IMR-90 (cell line): ENCODE data around the gene MAGI3. TPM values are rescaled to one million over a fixed set of nuclear protein-coding genes. Genes with fewer than 3 reads are reported as not detected.

ENCODE experiments used
- ATAC-seq: fragments of 200-7000 bp; cut with Tn5 transposase; 2 replicates; pipeline ENCODE4 v1.9.1; 2020; ENCODE audit warnings: low read depth, mild to moderate bottlenecking, moderate library complexity
- BruUV-seq: library from RNA; stranded (reverse); fragments of 400-500 nt; replicated peaks from 2 replicates; lab custom pipeline; 2021; lab: Mats Ljungman, UMichigan
- CTCF ChIA-PET: fragments of 300-600 bp; formaldehyde crosslinking; extraction: SDS; loops from one replicate; lab custom pipeline; 2021; ENCODE audit warnings: antibody characterized with exemption; lab: Yijun Ruan, JAX
- POLR2A ChIA-PET: fragments of 300-600 bp; sonication (Branson Sonifier 250); formaldehyde crosslinking; loops from one replicate; lab custom pipeline; 2022; ENCODE audit warnings: antibody characterized with exemption; ENCODE audit not compliant: unreplicated experiment; lab: Charles Lee
- DNase-seq: peaks from one replicate; pipeline ENCODE4 v3.0.0; 2013
- H2AFZ ChIP-seq: replicated peaks from 2 replicates; pipeline ENCODE3; 2013; ENCODE audit warnings: low read length, mild to moderate bottlenecking; ENCODE audit not compliant: poor library complexity
- H2AK5ac ChIP-seq: 2 replicates; pipeline ENCODE4 v1.6.1; 2013; ENCODE audit warnings: low read depth, low read length, inconsistent platforms
- H2AK9ac ChIP-seq: replicated peaks from 2 replicates; pipeline ENCODE3; 2013; ENCODE audit warnings: mild to moderate bottlenecking, low read depth, low read length, moderate library complexity; ENCODE audit not compliant: poor library complexity
- H2BK120ac ChIP-seq: 2 replicates; pipeline ENCODE4 v1.6.1; 2013; ENCODE audit warnings: low read depth, low read length, inconsistent platforms
- H2BK15ac ChIP-seq: 3 replicates; pipeline ENCODE4 v1.6.1; 2013; ENCODE audit warnings: low read depth, low read length, inconsistent platforms
- H2BK20ac ChIP-seq: 2 replicates; pipeline ENCODE4 v1.6.1; 2013; ENCODE audit warnings: low read depth, mild to moderate bottlenecking, inconsistent platforms, low read length, moderate library complexity
- H2BK5ac ChIP-seq: 2 replicates; pipeline ENCODE4 v1.6.1; 2013; ENCODE audit warnings: mild to moderate bottlenecking, low read depth, low read length, inconsistent platforms; ENCODE audit not compliant: poor library complexity, severe bottlenecking
- H3K14ac ChIP-seq: replicated peaks from 2 replicates; pipeline ENCODE4 v1.6.1; 2013; ENCODE audit warnings: low read depth, low read length, inconsistent platforms
- H3K18ac ChIP-seq: 2 replicates; pipeline ENCODE4 v1.6.1; 2013; ENCODE audit warnings: low read depth, low read length, control low read depth
- H3K23ac ChIP-seq: 2 replicates; pipeline ENCODE4 v1.6.1; 2013; ENCODE audit warnings: low read depth, low read length, inconsistent platforms
- H3K27ac ChIP-seq: 2 replicates; pipeline ENCODE4 v1.5.1; 2013; ENCODE audit warnings: mild to moderate bottlenecking, control low read depth, low read length; ENCODE audit not compliant: insufficient read depth
- H3K27me3 ChIP-seq: 2 replicates; pipeline ENCODE4 v1.6.1; 2013; ENCODE audit warnings: low read length; ENCODE audit not compliant: control insufficient read depth, insufficient read depth
- H3K36me3 ChIP-seq: 2 replicates; pipeline ENCODE4 v1.6.1; 2013; ENCODE audit warnings: low read length, mixed read lengths; ENCODE audit not compliant: control insufficient read depth, insufficient read depth
- H3K4ac ChIP-seq: 2 replicates; pipeline ENCODE4 v1.6.1; 2013; ENCODE audit warnings: low read depth, low read length, inconsistent platforms
- H3K4me1 ChIP-seq: 2 replicates; pipeline ENCODE4 v1.6.1; 2013; ENCODE audit warnings: low read length, mixed read lengths; ENCODE audit not compliant: control insufficient read depth, insufficient read depth
- H3K4me2 ChIP-seq: 2 replicates; pipeline ENCODE4 v1.6.1; 2013; ENCODE audit warnings: low read depth, mild to moderate bottlenecking, control low read depth, low read length, moderate library complexity
- H3K4me3 ChIP-seq: 2 replicates; pipeline ENCODE4 v1.5.1; 2013; ENCODE audit warnings: low read depth, mild to moderate bottlenecking, control low read depth, low read length, moderate library complexity; ENCODE audit not compliant: insufficient read depth
- H3K56ac ChIP-seq: 2 replicates; pipeline ENCODE4 v1.6.1; 2013; ENCODE audit warnings: low read length, inconsistent platforms; ENCODE audit not compliant: insufficient read depth; ENCODE audit errors: extremely low read depth
- H3K79me1 ChIP-seq, 2 experiments: 2 replicates each; pipeline ENCODE4 v1.6.1; 2013; ENCODE audit warnings: low read length in 2 of 2, inconsistent platforms in 1 of 2, low read depth in 1 of 2
- H3K9ac ChIP-seq: 2 replicates; pipeline ENCODE4 v1.6.1; 2013; ENCODE audit warnings: low read depth, low read length, control low read depth
- H3K9me1 ChIP-seq: 2 replicates; pipeline ENCODE4 v1.6.1; 2013; ENCODE audit warnings: low read length, inconsistent platforms; ENCODE audit not compliant: insufficient read depth
- H3K9me3 ChIP-seq: 2 replicates; pipeline ENCODE4 v1.6.1; 2013; ENCODE audit warnings: low read length; ENCODE audit not compliant: control insufficient read depth, insufficient read depth
- H4K20me1 ChIP-seq: 2 replicates; pipeline ENCODE4 v1.6.1; 2013; ENCODE audit warnings: low read length, inconsistent platforms; ENCODE audit not compliant: insufficient read depth
- H4K5ac ChIP-seq: 2 replicates; pipeline ENCODE4 v1.6.1; 2013; ENCODE audit warnings: mild to moderate bottlenecking, low read depth, low read length, control low read depth
- H4K8ac ChIP-seq, 2 experiments: 2 replicates each; pipeline ENCODE4 v1.6.1; 2013; ENCODE audit warnings: low read depth in 2 of 2, low read length in 2 of 2, control low read depth in 1 of 2, inconsistent platforms in 1 of 2
- H4K91ac ChIP-seq: 2 replicates; pipeline ENCODE4 v1.6.1; 2013; ENCODE audit warnings: low read depth, low read length, inconsistent platforms; ENCODE audit not compliant: insufficient read depth
- CHD1 ChIP-seq: IDR thresholded peaks from 2 replicates; pipeline ENCODE4 v1.6.1; 2012; ENCODE audit warnings: low read depth, low read length, improper control_type of control experiment
- CTCF ChIP-seq: conservative IDR thresholded peaks from 2 replicates; pipeline ENCODE4 v1.5.1; 2012; ENCODE audit warnings: mild to moderate bottlenecking, low read depth, low read length, improper control_type of control experiment
- FOS ChIP-seq: fragments of 150-350 bp; IDR thresholded peaks from 2 replicates; pipeline ENCODE4 v1.6.1; 2016; ENCODE audit warnings: low read depth, low read length
- MAFK ChIP-seq: IDR thresholded peaks from 2 replicates; pipeline ENCODE4 v1.6.1; 2012; ENCODE audit warnings: low read depth, low read length, improper control_type of control experiment
- MAZ ChIP-seq: IDR thresholded peaks from 2 replicates; pipeline ENCODE4 v1.6.1; 2012; ENCODE audit warnings: low read depth, mild to moderate bottlenecking, low read length, improper control_type of control experiment, moderate library complexity, borderline replicate concordance
- NFE2L2 ChIP-seq: fragments of 150-350 bp; IDR thresholded peaks from 2 replicates; pipeline ENCODE4 v1.6.1; 2016; ENCODE audit warnings: low read depth, mild to moderate bottlenecking, low read length
- POLR2A ChIP-seq: IDR thresholded peaks from 2 replicates; pipeline ENCODE4 v1.6.1; 2012; ENCODE audit warnings: mild to moderate bottlenecking, low read depth, low read length
- RAD21 ChIP-seq: IDR thresholded peaks from 2 replicates; pipeline ENCODE4 v1.6.1; 2012; ENCODE audit warnings: low read length, improper control_type of control experiment
- RCOR1 ChIP-seq: IDR thresholded peaks from 2 replicates; pipeline ENCODE4 v1.6.1; 2012; ENCODE audit warnings: mild to moderate bottlenecking, low read length, improper control_type of control experiment; ENCODE audit not compliant: insufficient replicate concordance
- RFX5 ChIP-seq: IDR thresholded peaks from 2 replicates; pipeline ENCODE4 v1.8.0; 2012; ENCODE audit warnings: low read depth, mild to moderate bottlenecking, low read length, moderate library complexity
- SMC3 ChIP-seq: fragments of 150-350 bp; IDR thresholded peaks from 2 replicates; pipeline ENCODE4 v1.6.1; 2016; ENCODE audit warnings: low read depth, mild to moderate bottlenecking, antibody characterized with exemption, low read length, moderate library complexity
- USF2 ChIP-seq: fragments of 150-350 bp; IDR thresholded peaks from 2 replicates; pipeline ENCODE4 v1.6.1; 2017; ENCODE audit warnings: mild to moderate bottlenecking, antibody characterized with exemption, low read length, low read depth
- WGBS, 2 experiments: methylation state at CpG; one replicate each; pipeline versions ENCODE4 v1.1.5 to v1.1.7; 2013; ENCODE audit warnings: missing lambda C conversion rate in 2 of 2; ENCODE audit not compliant: insufficient read length in 1 of 2; ENCODE audit errors: extremely low coverage in 2 of 2; 5-methylcytosine and 5-hydroxymethylcytosine counted together
- dilution Hi-C: fragments of 300-500 bp; cut with HindIII; formaldehyde crosslinking; loops from one replicate; pipeline ENCODE4 v1.14.3; 2018; ENCODE audit warnings: low sequenced_read_pairs; ENCODE audit not compliant: unreplicated experiment
- in situ Hi-C: fragments of 300-500 bp; cut with MboI; formaldehyde crosslinking; loops from 3 replicates; pipeline ENCODE4 v1.14.3; 2019; ENCODE audit warnings: low sequenced_read_pairs, inconsistent platforms, mixed read lengths
- intact Hi-C: fragments of 100-400 bp; cut with micrococcal nuclease; formaldehyde crosslinking; loops from 2 replicates; pipeline ENCODE4 v1.10.0; 2022
- polyA plus RNA-seq, 3 experiments: library from polyadenylated mRNA; depleted of rRNA; stranded (reverse); fragments of >200 nt; gene quantifications; 2 replicates each; pipeline ENCODE4 v1.2.3, GENCODE V29; 2012; ENCODE audit warnings: low replicate concordance in 1 of 3
- total RNA-seq: library from RNA; depleted of rRNA; stranded (reverse); fragments of >200 nt; gene quantifications from 2 replicates; pipeline ENCODE4 v1.2.3, GENCODE V29; 2012
- TF ChIP-seq, protein P1 (sequence below): fragments of 150-350 bp; IDR thresholded peaks from 2 replicates; pipeline ENCODE4 v1.6.1; 2016; ENCODE audit warnings: low read depth, mild to moderate bottlenecking, low read length, moderate library complexity, borderline replicate concordance

The MAGI3 gene
- total and polyA plus RNA-seq, 2 of the 4 experiments (the other 2 are of a cell fraction): 2.5 to 8.8 TPM

GRCh38 chr1:113541106-113541505 lies 150.8 kb downstream of the MAGI3 start:
- H4K91ac ChIP-seq: no peak overlapping the region
- H3K4me3 ChIP-seq: no peak overlapping the region
- ATAC-seq (no peak), DNase-seq (no peak)
- 0 out of 2 replicates have a peak overlapping the region, but pooled peaks have one; percentile 1 for H2BK20ac ChIP-seq
- H3K79me1 ChIP-seq: peaks cover 16 to 39% of the 10 kb centered on the region in 2 experiments
- no peak overlapping the region for H2AK9ac ChIP-seq
- no peak overlapping the region for H3K23ac ChIP-seq
- no peaks in the 10 kb centered on the region for H4K20me1 ChIP-seq
- H3K27ac ChIP-seq: no peak overlapping the region
- in situ Hi-C loops: no loop called here
- H2BK15ac ChIP-seq: peak overlapping the region; percentile 42; the same call in 1 of the 3 replicates
- H3K4me2 ChIP-seq: no peak overlapping the region
- no peak overlapping the region for H3K56ac ChIP-seq
- H2BK5ac ChIP-seq: peak overlapping the region; percentile 3
- WGBS, 2 experiments: no CpG with 5 or more reads among the region's 2 CpGs
- no peak overlapping the region; the same call in 1 of the 2 replicates for H2BK120ac ChIP-seq
- H3K4me1 ChIP-seq: peaks cover 11% of the 10 kb centered on the region
- H3K27me3 ChIP-seq: no peaks in the 10 kb centered on the region
- no peak overlapping the region for H3K4ac ChIP-seq
- H3K9ac ChIP-seq: no peak overlapping the region
- ChIA-PET CTCF (no interaction called here), POLR2A (no interaction called here)
- peak overlapping the region; percentile 69; the same call in 1 of the 2 replicates for H4K5ac ChIP-seq
- H4K8ac ChIP-seq: no peak overlapping the region
- dilution Hi-C loops: no loop called here
- H3K14ac ChIP-seq: 0 out of 2 replicates have a peak overlapping the region, but pooled peaks have one; percentile 3
- peaks cover 6% of the 10 kb centered on the region; the same call in 1 of the 2 replicates for H3K9me1 ChIP-seq
- H3K36me3 ChIP-seq: no peaks in the 10 kb centered on the region
- no TSS peak for BruUV-seq
- H3K9me3 ChIP-seq: no peaks in the 10 kb centered on the region
- peak overlapping the region; percentile 13; the same call in 1 of the 2 replicates for H3K18ac ChIP-seq
- no peak for TF ChIP-seq CHD1
- no peak for TF ChIP-seq RCOR1
- TF ChIP-seq NFE2L2: no peak
- no peak for TF ChIP-seq POLR2A
- no peak for TF ChIP-seq SMC3
- no peak for TF ChIP-seq CTCF
- TF ChIP-seq MAFK: no peak
- TF ChIP-seq, protein P1, sequence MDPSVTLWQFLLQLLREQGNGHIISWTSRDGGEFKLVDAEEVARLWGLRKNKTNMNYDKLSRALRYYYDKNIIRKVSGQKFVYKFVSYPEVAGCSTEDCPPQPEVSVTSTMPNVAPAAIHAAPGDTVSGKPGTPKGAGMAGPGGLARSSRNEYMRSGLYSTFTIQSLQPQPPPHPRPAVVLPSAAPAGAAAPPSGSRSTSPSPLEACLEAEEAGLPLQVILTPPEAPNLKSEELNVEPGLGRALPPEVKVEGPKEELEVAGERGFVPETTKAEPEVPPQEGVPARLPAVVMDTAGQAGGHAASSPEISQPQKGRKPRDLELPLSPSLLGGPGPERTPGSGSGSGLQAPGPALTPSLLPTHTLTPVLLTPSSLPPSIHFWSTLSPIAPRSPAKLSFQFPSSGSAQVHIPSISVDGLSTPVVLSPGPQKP: no peak
- TF ChIP-seq RAD21: no peak
- TF ChIP-seq USF2: no peak
- TF ChIP-seq MAZ: no peak
- TF ChIP-seq FOS: no peak
- no peak for TF ChIP-seq RFX5
- H2AK5ac ChIP-seq: no peak overlapping the region
- H2AFZ ChIP-seq: no peak overlapping the region
- intact Hi-C loops: loop anchor here (5.0 kb wide), 1 partner anchor 149 kb away; the partner anchor contains the start of gene MAGI3
